HL-60 (cell line): ENCODE results near the gene GNG12.

ENCODE experiments used
- GABPA ChIP-seq: IDR thresholded peaks from 2 replicates; pipeline ENCODE4 v1.6.1; 2012; ENCODE audit warnings: low read depth
- POLR2AphosphoS5 ChIP-seq: IDR thresholded peaks from 2 replicates; pipeline ENCODE4 v1.6.1; 2012; ENCODE audit warnings: low read depth
- REST ChIP-seq: IDR thresholded peaks from 2 replicates; pipeline ENCODE4 v1.6.1; 2012; ENCODE audit warnings: low read depth; ENCODE audit not compliant: insufficient replicate concordance
- SPI1 ChIP-seq: IDR thresholded peaks from 2 replicates; pipeline ENCODE4 v1.6.1; 2012; ENCODE audit warnings: low read depth, mild to moderate bottlenecking, borderline replicate concordance
- TF ChIP-seq, protein P1 (sequence below): IDR thresholded peaks from one replicate; pipeline ENCODE4 v1.5.1; 2011; ENCODE audit warnings: low read length, control low read depth, inconsistent platforms; ENCODE audit not compliant: insufficient read depth

DNA sequence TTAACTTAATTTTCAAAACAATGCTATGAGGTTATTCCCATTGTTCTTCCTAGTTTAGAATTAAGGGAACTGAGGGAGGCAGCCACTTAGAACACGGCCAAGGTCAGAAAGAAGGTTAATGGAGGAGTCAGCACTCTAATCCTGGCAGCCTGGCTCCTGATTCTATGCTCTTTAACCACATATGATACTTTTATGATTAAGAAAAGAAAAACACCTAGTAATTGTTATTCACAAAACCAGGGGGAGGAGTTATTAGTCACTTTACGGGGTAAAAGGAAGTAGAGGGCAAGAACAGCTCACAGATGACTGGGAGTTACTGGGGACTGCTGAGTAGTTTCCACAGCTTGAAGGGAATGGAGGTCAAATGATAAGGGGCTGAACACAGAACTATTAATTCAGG is 109.6 kb downstream of the GNG12 start:
- TF ChIP-seq, protein P1, sequence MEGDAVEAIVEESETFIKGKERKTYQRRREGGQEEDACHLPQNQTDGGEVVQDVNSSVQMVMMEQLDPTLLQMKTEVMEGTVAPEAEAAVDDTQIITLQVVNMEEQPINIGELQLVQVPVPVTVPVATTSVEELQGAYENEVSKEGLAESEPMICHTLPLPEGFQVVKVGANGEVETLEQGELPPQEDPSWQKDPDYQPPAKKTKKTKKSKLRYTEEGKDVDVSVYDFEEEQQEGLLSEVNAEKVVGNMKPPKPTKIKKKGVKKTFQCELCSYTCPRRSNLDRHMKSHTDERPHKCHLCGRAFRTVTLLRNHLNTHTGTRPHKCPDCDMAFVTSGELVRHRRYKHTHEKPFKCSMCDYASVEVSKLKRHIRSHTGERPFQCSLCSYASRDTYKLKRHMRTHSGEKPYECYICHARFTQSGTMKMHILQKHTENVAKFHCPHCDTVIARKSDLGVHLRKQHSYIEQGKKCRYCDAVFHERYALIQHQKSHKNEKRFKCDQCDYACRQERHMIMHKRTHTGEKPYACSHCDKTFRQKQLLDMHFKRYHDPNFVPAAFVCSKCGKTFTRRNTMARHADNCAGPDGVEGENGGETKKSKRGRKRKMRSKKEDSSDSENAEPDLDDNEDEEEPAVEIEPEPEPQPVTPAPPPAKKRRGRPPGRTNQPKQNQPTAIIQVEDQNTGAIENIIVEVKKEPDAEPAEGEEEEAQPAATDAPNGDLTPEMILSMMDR, result no peak
- no peak for TF ChIP-seq POLR2AphosphoS5
- no peak for TF ChIP-seq REST
- TF ChIP-seq GABPA, result no peak
- TF ChIP-seq SPI1, result no peak
